HG03575 (cell line): ENCODE measurements around the gene IPO13.
A peak's percentile ranks its signal among the peaks of the same experiment; 100 is the strongest.

ENCODE experiments used
- ATAC-seq: cut with Tn5 transposase; IDR thresholded peaks from one replicate; pipeline ENCODE4 v1.9.1; 2021; ENCODE audit not compliant: unreplicated experiment, insufficient number of reproducible peaks, low FRiP score; ENCODE audit errors: extremely low read depth

Gene IPO13, protein sequence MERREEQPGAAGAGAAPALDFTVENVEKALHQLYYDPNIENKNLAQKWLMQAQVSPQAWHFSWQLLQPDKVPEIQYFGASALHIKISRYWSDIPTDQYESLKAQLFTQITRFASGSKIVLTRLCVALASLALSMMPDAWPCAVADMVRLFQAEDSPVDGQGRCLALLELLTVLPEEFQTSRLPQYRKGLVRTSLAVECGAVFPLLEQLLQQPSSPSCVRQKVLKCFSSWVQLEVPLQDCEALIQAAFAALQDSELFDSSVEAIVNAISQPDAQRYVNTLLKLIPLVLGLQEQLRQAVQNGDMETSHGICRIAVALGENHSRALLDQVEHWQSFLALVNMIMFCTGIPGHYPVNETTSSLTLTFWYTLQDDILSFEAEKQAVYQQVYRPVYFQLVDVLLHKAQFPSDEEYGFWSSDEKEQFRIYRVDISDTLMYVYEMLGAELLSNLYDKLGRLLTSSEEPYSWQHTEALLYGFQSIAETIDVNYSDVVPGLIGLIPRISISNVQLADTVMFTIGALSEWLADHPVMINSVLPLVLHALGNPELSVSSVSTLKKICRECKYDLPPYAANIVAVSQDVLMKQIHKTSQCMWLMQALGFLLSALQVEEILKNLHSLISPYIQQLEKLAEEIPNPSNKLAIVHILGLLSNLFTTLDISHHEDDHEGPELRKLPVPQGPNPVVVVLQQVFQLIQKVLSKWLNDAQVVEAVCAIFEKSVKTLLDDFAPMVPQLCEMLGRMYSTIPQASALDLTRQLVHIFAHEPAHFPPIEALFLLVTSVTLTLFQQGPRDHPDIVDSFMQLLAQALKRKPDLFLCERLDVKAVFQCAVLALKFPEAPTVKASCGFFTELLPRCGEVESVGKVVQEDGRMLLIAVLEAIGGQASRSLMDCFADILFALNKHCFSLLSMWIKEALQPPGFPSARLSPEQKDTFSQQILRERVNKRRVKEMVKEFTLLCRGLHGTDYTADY

GRCh38 chr1:43946236-43947060 lies at the start of gene IPO13:
TSS of gene IPO13 (plus strand) at chr1:43946950. CDS start at chr1:43947601, 651 bp downstream.
- peak; percentile 68 for ATAC-seq

GRCh38 chr1:43898981-43899380 lies 47.8 kb upstream of the IPO13 start:
- no peak for ATAC-seq

GRCh38 chr1:43900386-43900785 lies 46.4 kb upstream of the IPO13 start:
- ATAC-seq: no peak

DNA sequence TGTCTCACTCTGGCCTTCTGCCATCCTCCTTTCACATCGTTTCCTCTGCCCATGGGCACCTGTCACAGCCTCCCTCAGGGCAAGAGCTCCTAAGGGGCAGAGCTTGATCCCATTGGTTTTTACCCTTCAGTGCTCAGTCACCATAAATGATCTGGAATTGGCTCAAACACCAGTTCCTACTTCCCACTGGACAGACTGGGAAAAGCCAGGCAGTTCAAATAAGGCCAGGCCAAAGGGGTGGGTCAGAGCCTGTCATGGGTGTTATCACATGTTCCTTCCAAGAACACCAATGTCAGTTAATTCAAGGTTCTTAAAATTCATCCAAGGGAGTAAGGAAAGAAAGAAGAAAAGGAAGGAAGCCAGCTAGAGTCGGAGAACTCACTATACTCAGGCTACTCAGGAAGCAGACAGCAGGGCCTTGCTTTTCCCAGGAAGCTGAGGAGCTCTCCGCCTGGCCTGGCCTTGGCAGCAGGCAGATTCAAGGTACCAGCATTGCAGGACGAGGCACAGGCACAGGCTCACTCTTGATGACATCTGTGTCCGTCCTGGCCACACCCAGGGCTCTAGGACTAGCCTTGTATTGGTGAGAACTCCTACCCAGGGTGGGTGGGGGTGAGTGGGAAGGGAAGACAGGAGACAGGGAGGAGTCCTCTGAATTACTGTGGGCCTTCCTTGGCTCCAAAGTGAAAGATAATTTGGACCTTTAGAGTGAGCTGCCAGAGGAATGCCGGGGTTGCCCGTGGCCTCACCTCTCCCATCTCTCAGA lies 45.4 kb upstream of the IPO13 start:
- ATAC-seq: no peak

DNA sequence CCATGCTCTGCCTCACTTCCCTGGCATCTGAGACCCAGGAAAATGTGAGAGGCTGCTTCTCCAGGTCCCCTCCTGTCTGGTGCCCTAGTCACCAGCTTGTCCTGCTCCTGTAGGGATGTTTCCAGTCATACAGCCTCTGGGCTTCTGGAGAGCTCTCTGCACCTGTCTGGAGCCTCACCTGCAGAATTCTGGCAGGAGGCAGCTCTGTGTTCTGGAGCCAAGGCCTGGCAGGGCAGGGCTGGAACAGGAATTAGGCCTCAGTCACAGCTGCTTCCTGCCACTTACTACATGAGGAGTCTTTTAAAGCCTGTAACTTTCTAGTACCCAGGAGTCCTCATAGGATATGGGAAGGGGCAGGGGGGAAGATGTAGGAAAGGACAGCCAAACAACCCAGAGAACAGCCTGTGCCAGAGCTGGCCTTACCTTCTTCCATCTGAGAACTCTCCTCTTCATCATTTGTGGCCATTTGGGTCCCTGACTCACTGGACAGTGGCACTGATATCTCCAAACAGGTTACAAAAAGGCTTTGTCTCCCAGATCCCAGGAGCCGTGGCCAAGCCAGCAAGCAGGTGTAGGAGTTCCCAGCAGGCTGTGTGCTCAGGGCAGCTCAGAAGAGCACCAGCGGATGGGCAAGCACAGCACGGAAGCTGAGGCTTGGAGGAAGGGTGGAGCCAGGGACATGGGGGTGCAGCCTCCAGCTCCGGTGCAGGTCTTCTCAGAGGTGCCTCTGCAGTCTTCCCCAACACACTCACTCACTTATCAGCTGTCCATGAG lies 44.5 kb upstream of the IPO13 start:
- no peak for ATAC-seq

GRCh38 chr1:43904660-43905551 lies 41.8 kb upstream of the IPO13 start:
- no peak for ATAC-seq

DNA sequence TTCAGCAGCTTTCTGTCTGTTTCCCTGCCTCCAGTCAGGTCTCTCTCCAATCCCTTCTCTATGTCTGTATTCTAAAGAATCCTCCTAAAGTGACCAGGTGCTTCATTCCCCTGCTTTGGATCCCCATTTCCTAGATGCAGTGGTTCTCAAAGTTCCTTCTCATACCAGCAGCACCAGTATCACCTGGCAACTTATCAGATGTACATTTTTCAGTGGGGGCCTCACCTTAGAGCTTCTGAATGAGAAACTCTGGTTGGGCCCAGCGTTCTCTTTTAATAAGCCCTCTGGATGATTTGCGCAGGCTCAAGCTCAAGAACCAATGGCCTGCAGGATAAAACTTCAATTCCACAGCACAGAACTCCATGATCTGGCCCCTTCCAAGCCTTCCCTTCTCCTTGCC lies 38.5 kb upstream of the IPO13 start:
- ATAC-seq: no peak

GRCh38 chr1:43908858-43909257 lies 37.9 kb upstream of the IPO13 start:
- no peak for ATAC-seq

GRCh38 chr1:43910343-43910742 lies 36.4 kb upstream of the IPO13 start:
- no peak for ATAC-seq

DNA sequence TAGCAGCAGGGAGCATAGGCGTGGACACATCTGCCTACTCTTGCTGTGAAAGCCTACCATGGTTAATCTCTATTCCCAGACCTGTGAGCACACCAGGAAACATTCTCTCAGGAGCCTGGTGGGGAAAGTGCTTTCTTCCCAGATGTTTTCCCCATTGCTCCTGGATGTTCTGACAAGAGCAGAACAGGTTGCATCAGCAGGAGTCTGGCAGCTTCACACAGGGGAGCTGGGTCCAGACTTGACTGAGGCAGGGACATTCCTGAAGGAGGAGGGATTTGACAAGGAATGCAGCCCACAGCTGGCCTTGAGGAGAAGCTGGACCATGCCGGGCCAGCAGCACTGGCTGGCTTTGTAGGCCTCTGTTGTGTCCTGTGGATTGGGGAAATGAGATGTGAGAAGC lies 34.1 kb upstream of the IPO13 start:
- no peak for ATAC-seq

DNA sequence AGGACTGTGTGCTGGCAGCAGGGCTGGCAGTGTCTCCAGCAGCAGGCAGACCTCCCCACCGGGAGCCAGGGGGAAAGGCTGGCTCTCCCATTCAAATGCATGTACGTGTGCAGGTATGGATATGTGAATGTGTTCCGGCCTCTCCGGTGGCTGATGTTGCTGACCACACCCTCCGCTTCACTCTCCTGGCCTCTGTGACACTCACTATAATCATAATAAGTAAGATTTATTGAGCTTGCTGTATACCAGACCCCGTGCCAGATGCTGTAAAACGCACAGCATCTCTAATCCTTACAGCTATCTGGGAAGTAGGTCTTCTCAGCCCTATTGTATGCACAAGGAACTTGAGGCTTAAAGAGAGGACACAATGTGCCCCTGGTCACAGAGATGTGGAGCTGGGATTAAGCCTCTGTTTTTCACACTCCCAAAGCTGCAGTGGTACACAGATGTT lies 33.7 kb upstream of the IPO13 start:
- ATAC-seq: no peak

GRCh38 chr1:43913666-43914360 lies 32.9 kb upstream of the IPO13 start:
- ATAC-seq: no peak

DNA sequence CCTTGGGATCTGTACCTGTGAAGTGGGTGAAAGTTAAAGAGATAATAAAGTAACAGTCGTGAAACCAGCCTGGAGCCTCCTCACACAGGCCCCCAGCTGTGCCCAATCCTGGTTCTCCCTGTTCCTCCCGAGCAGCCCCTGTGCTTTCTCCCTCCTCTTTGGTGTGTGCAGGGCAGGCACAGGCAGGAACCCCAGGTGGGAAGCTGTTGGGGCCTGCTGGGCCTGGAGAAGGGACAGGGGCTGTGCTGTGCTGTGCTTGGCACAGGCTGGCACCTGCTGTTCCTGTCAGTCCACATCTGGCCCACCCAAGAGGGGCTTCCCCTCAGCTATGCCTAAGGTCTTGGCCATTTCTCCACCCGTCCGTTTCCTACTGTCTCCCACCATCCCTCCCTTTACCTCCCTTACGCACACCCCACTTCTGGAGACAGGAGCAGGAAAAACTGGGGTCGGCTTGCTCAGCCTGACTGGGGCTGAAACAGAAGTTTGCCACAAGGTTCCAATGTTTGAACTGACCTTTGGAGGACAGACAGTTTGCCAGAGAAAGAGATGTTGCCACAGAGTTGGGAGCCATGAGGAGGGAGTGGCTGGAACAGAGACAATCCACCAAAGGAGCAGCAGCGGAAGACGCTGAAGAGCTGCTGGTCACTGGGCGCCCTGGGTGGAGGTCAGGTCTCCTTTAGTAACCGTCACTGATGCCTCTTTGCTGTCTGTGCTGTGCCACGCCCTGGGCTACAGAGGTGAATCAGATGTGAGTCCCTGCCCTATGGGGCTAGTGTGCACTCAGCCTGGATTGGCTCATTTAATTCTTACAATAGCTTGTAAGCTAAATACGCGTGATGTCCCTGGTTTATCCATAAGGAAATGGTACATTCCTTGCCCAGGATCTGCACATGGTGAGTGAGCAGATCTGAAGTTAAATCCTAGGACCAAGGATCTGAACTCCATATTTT lies 31.9 kb upstream of the IPO13 start:
- ATAC-seq: no peak

- ATAC-seq: no peak
Measured at GRCh38 chr1:43919906-43920305, 26.8 kb upstream of the IPO13 start.

GRCh38 chr1:43921022-43921421 lies 25.7 kb upstream of the IPO13 start:
- no peak for ATAC-seq
